Heart left ventricle (tissue), 16 donors: ENCODE measurements around the gene IRAK2. TPM values are rescaled to one million over a fixed set of nuclear protein-coding genes. Genes with fewer than 3 reads are reported as not detected.
"Not testable (repeated sequence)": the region's sequence is repeated elsewhere in the genome, so short reads cannot be mapped to it uniquely, and the experiment has no call there.

ENCODE experiments used
- ATAC-seq, 4 donors: fragments of 200-7000 bp; cut with Tn5 transposase; one replicate each; pipeline ENCODE4 v1.9.1; 2020 to 2022; ENCODE audit warnings: moderate library complexity in 4 of 4, mild to moderate bottlenecking in 3 of 4, moderate number of reproducible peaks in 1 of 4
- DNase-seq, 5 donors: peaks; one replicate each; pipeline ENCODE4 v3.0.0-alpha.2; 2020
- H3K27ac ChIP-seq, 12 donors: fragments of 200-600 bp; sonication (generic) in 4 of 12; one replicate each; pipeline versions ENCODE4 v1.5.0 to v1.8.0; 2016 to 2022; ENCODE audit warnings: mild to moderate bottlenecking in 2 of 12
- H3K27me3 ChIP-seq, 9 donors: fragments of 200-600 bp; sonication (generic) in 2 of 9; one replicate each; pipeline versions ENCODE4 v1.5.1 to v1.8.0; 2016 to 2022; ENCODE audit warnings: mild to moderate bottlenecking in 3 of 9
- H3K36me3 ChIP-seq, 9 donors: fragments of 200-600 bp; sonication (generic) in 2 of 9; one replicate each; pipeline versions ENCODE4 v1.5.0 to v1.8.0; 2018 to 2022; ENCODE audit warnings: mild to moderate bottlenecking in 2 of 9
- H3K4me1 ChIP-seq, 12 donors: fragments of 200-600 bp; sonication (generic) in 4 of 12; one replicate each; pipeline versions ENCODE4 v1.5.0 to v1.8.0; 2016 to 2022; ENCODE audit warnings: mild to moderate bottlenecking in 3 of 12
- H3K4me3 ChIP-seq, 12 donors: fragments of 200-600 bp; sonication (generic) in 4 of 12; one replicate each; pipeline versions ENCODE4 v1.5.0 to v1.8.0; 2017 to 2022; ENCODE audit warnings: mild to moderate bottlenecking in 9 of 12, moderate library complexity in 4 of 12
- H3K9me3 ChIP-seq, 12 donors: fragments of 200-600 bp; sonication (generic) in 4 of 12; one replicate each; pipeline versions ENCODE4 v1.5.0 to v1.8.0; 2016 to 2022; ENCODE audit warnings: mild to moderate bottlenecking in 1 of 12
- CTCF ChIP-seq, 12 donors: fragments of 200-600 bp; sonication (generic) in 4 of 12; IDR thresholded peaks; one replicate each; pipeline versions ENCODE4 v1.5.0 to v1.8.0; 2018 to 2022; ENCODE audit warnings: antibody characterized with exemption in 12 of 12, mild to moderate bottlenecking in 5 of 12
- POLR2A ChIP-seq, 2 donors: fragments of 450-650 bp; IDR thresholded peaks; one replicate each; pipeline ENCODE4 v1.6.1; 2017; ENCODE audit warnings: antibody characterized with exemption in 2 of 2, mild to moderate bottlenecking in 2 of 2, moderate library complexity in 2 of 2
- WGBS, 4 donors: extraction: QIAGEN DNeasy Blood & Tissue Kit in 2 of 4; methylation state at CpG; one replicate each; pipeline versions ENCODE4 v1.1.5 to v1.1.7; 2013 to 2018; 5-methylcytosine and 5-hydroxymethylcytosine counted together
- intact Hi-C, 10 donors: fragments of 100-400 bp; cut with DNase I; formaldehyde crosslinking; loops; one replicate each; pipeline versions ENCODE4 v1.11.1 to v1.14.2; 2022
- polyA plus RNA-seq, 2 donors: library from polyadenylated mRNA; stranded (reverse); fragments of 200-250 nt; gene quantifications; one replicate each; pipeline ENCODE4 v1.2.3, GENCODE V29; 2013
- total RNA-seq, 9 donors: library from RNA; depleted of rRNA in 2 of 9; stranded (reverse); fragments of >200 nt in 2 of 9; fragmentation: NEBNext Ultra II Directional in 3 of 9; extraction: Animal tissue kit (Norgen Biotek cat#: 25700) in 3 of 9; gene quantifications; one replicate each; pipeline versions ENCODE4 v1.1.0 to v1.2.4, GENCODE V29; 2016 to 2023
- donor health status: ischemic (EF 13 %, LVEDD 7.1; RV severe dilation, severe dysfunction).
- donor health status: healthy with polysubstance abuse.
- donor health status: DM: no; HTN: yes; CAD: no.
- donor health status: DM: no; HTN: no; CAD: no.
- donor health status: ischemic (EF 25% LVEDD 6.9; RV normal size, moderate dysfunction).
- donor health status: ischemic (EF 25% LVEDD 5.7; RV mildly dilated, moderate dysfunction).
- donor health status: healthy.
- donor health status: DM: yes; HTN: yes; CAD: no.
- donor health status: ischemic (EF 35%, LVEDD 5.7; RV mildly dilated, moderate dysfunction).
- donor health status: nonischemic (EF 11% LVEDD 7.7; RV severe dilation, severe dysfunction).
- donor health status: DM: yes; HTN: yes; CAD: no.
- donor health status: PGD.
- donor health status: ischemic (EF 29% LVEDD 5.4; RV normal size, mild dysfunction).
- donor health status: nonischemic (EF 23%, LVEDD 6.1; RV moderate dilation, normal function).

Gene IRAK2
- total and polyA plus RNA-seq, 11 donors = 0.46 to 6.3 (median 1.4) TPM

GRCh38 chr3:10268116-10268515 lies 103.4 kb downstream of the IRAK2 start:
- Histone ChIP-seq H3K27me3 (no peaks in the 10 kb centered on the region), H3K4me3 (no peak overlapping the region), H3K4me1 (peaks cover 0 to 47% (median 6%) of the 10 kb centered on the region in 12 donors), H3K27ac (no peak overlapping the region), H3K9me3 (no peaks in the 10 kb centered on the region), H3K36me3 (peaks cover 0 to 87% (median 58%) of the 10 kb centered on the region in 9 donors)
- ATAC-seq (no peak), DNase-seq (no peak)
- intact Hi-C loops = no loop called here
- TF ChIP-seq POLR2A (IDR thresholded peaks at IDR 0.05) (no peak), CTCF (IDR thresholded peaks at IDR 0.05) (no peak)

DNA sequence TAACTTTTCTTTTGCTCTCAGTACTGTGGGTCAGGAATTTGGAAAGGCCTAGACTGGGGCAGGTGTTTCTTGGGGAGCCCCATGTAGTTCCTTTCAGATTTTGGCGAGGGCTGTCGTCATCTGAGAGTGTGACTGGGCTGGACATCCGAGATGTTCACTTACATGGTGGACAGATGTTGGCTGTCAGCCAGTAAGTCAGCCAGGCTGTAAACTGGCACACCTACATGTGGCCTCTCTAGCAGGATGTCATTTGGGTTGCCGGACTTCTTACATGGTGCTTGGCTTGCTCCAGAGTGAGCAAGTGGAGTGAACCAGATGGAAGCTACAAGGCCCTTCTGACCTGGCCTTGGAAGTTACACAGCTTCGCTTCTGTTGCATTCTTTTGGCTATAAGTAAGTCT lies 104.2 kb downstream of the IRAK2 start:
- H3K9me3 ChIP-seq = no peaks in the 10 kb centered on the region
- TF ChIP-seq CTCF (IDR thresholded peaks at IDR 0.05) = no peak
- no peak for TF ChIP-seq POLR2A (IDR thresholded peaks at IDR 0.05)
- intact Hi-C loops = no loop called here
- H3K4me1 ChIP-seq = peaks cover 0 to 47% (median 12%) of the 10 kb centered on the region in 12 donors
- no peak overlapping the region for H3K4me3 ChIP-seq
- no peaks in the 10 kb centered on the region for H3K27me3 ChIP-seq
- ATAC-seq (peak in 1 of 4 donors; percentile 11), DNase-seq (no peak)
- no peak overlapping the region for H3K27ac ChIP-seq
- H3K36me3 ChIP-seq = peaks cover 0 to 84% (median 54%) of the 10 kb centered on the region in 9 donors
- WGBS, 4 donors = 77 to 83% (median 79%) methylated on average over 5 of the region's 5 CpGs

- Histone ChIP-seq H3K36me3 (peaks cover 0 to 82% (median 50%) of the 10 kb centered on the region in 9 donors), H3K4me1 (peaks cover 0 to 47% (median 16%) of the 10 kb centered on the region in 12 donors), H3K27me3 (no peaks in the 10 kb centered on the region), H3K4me3 (no peak overlapping the region), H3K9me3 (no peaks in the 10 kb centered on the region), H3K27ac (no peak overlapping the region)
- ATAC-seq (no peak), DNase-seq (no peak)
- 96 to 99% (median 98%) methylated on average over 5 of the region's 5 CpGs for WGBS, 4 donors
- no peak for TF ChIP-seq CTCF (IDR thresholded peaks at IDR 0.05)
- no peak for TF ChIP-seq POLR2A (IDR thresholded peaks at IDR 0.05)
- intact Hi-C loops = no loop called here
These were observed 104.7 kb downstream of the IRAK2 start for GRCh38 chr3:10269443-10269842.

GRCh38 chr3:10272476-10272875 lies 107.8 kb downstream of the IRAK2 start:
- H3K4me3 ChIP-seq, H3K9me3 ChIP-seq, intact Hi-C loops, DNase-seq, ATAC-seq, H3K27ac ChIP-seq, H3K27me3 ChIP-seq: not testable (repeated sequence)
- WGBS, 4 donors = 83 to 98% (median 97%) methylated on average over 11 of the region's 11 CpGs
- Histone ChIP-seq H3K36me3 (peaks cover 0 to 81% (median 58%) of the 10 kb centered on the region in 9 donors), H3K4me1 (peaks cover 0 to 31% (median 17%) of the 10 kb centered on the region in 12 donors)

GRCh38 chr3:10272977-10273376 lies 108.3 kb downstream of the IRAK2 start:
- Histone ChIP-seq H3K36me3 (peaks cover 0 to 82% (median 62%) of the 10 kb centered on the region in 9 donors), H3K27me3 (no peaks in the 10 kb centered on the region), H3K4me3 (no peak overlapping the region), H3K27ac (no peak overlapping the region), H3K9me3 (no peaks in the 10 kb centered on the region), H3K4me1 (peaks cover 0 to 27% (median 17%) of the 10 kb centered on the region in 12 donors)
- no peak for TF ChIP-seq POLR2A (IDR thresholded peaks at IDR 0.05)
- no peak for TF ChIP-seq CTCF (IDR thresholded peaks at IDR 0.05)
- WGBS, 4 donors = 93 to 96% (median 95%) methylated on average over 2 of the region's 2 CpGs
- DNase-seq = no peak
- ATAC-seq = no peak
- intact Hi-C loops = no loop called here
